HG03442 (cell line): Measurements from ENCODE around the gene OPTC.

Experiments
- ATAC-seq: cut with Tn5 transposase; IDR thresholded peaks from one replicate; pipeline ENCODE4 v1.9.1; 2021; ENCODE audit warnings: mild to moderate bottlenecking, moderate library complexity; ENCODE audit not compliant: unreplicated experiment

OPTC gene

GRCh38 chr1:203534012-203534411, 40.1 kb downstream of the OPTC start:
- no peak for ATAC-seq

- ATAC-seq: no peak
Measured at GRCh38 chr1:203534526-203534925, 40.6 kb downstream of the OPTC start.

GRCh38 chr1:203536575-203536974, 42.6 kb downstream of the OPTC start:
- ATAC-seq: no peak

- ATAC-seq: no peak
Measured at GRCh38 chr1:203536980-203537455, 43.1 kb downstream of the OPTC start.

GRCh38 chr1:203537806-203538464, 44.0 kb downstream of the OPTC start:
- ATAC-seq: no peak

GRCh38 chr1:203538726-203539125, 44.8 kb downstream of the OPTC start:
- no peak for ATAC-seq

- ATAC-seq: no peak
Measured at GRCh38 chr1:203539831-203540546, 46.0 kb downstream of the OPTC start.

- ATAC-seq: no peak
Measured at GRCh38 chr1:203544485-203544884, 50.5 kb downstream of the OPTC start.

GRCh38 chr1:203544978-203545816, 51.2 kb downstream of the OPTC start:
- no peak for ATAC-seq

GRCh38 chr1:203546274-203546673, 52.3 kb downstream of the OPTC start:
- no peak for ATAC-seq

- ATAC-seq: no peak
Measured at GRCh38 chr1:203547147-203547546, 53.2 kb downstream of the OPTC start.

- ATAC-seq: no peak
Measured at GRCh38 chr1:203547771-203548421, 53.9 kb downstream of the OPTC start.

GRCh38 chr1:203548892-203549291, 54.9 kb downstream of the OPTC start:
- no peak for ATAC-seq

GRCh38 chr1:203549309-203549708, 55.4 kb downstream of the OPTC start:
- ATAC-seq: no peak

GRCh38 chr1:203550846-203551245, 56.9 kb downstream of the OPTC start:
- no peak for ATAC-seq

GRCh38 chr1:203551550-203551949, 57.6 kb downstream of the OPTC start:
- no peak for ATAC-seq

- ATAC-seq: no peak
Measured at GRCh38 chr1:203553496-203553895, 59.5 kb downstream of the OPTC start.

- ATAC-seq: no peak
Measured at GRCh38 chr1:203554071-203554470, 60.1 kb downstream of the OPTC start.

- no peak for ATAC-seq
Measured at GRCh38 chr1:203555076-203555475, 61.1 kb downstream of the OPTC start.

- ATAC-seq: no peak
Measured at GRCh38 chr1:203555511-203556046, 61.6 kb downstream of the OPTC start.
